Activated CD4-positive, alpha-beta T cell treated with anti-CD3 and anti-CD28 coated beads for 36 hours (primary cell): ENCODE results near the gene UTS2R. TPM values are rescaled to one million over a fixed set of nuclear protein-coding genes. Genes with fewer than 3 reads are reported as not detected.

ENCODE experiments used
- ATAC-seq: fragments of 200-7000 bp; cut with Tn5 transposase; one replicate; pipeline ENCODE4 v1.10.0; 2021; ENCODE audit warnings: mild to moderate bottlenecking, moderate library complexity
- CTCF ChIA-PET: fragments of 350-600 bp; sonication (Branson Sonifier 250); formaldehyde crosslinking; loops from one replicate; lab custom pipeline; 2021; ENCODE audit warnings: antibody characterized with exemption; lab: Charles Lee
- POLR2A ChIA-PET: fragments of 350-600 bp; sonication (Branson Sonifier 250); formaldehyde crosslinking; loops from one replicate; lab custom pipeline; 2021; ENCODE audit warnings: antibody characterized with exemption, inconsistent platforms; lab: Charles Lee
- DNase-seq: peaks from one replicate; pipeline ENCODE4 v3.0.0-alpha.2; 2020
- H3K27ac Mint-ChIP-seq: one replicate; pipeline ENCODE4 v1.8.0; 2021; ENCODE audit warnings: mixed read lengths
- H3K27me3 Mint-ChIP-seq: one replicate; pipeline ENCODE4 v1.8.0; 2021; ENCODE audit warnings: mixed read lengths
- H3K36me3 Mint-ChIP-seq: one replicate; pipeline ENCODE4 v1.8.0; 2021; ENCODE audit warnings: low read depth, mixed read lengths
- H3K4me1 Mint-ChIP-seq: one replicate; pipeline ENCODE4 v1.8.0; 2021; ENCODE audit warnings: mixed read lengths
- H3K4me3 Mint-ChIP-seq: one replicate; pipeline ENCODE4 v1.8.0; 2021; ENCODE audit warnings: mild to moderate bottlenecking, moderate library complexity, mixed read lengths
- H3K9me3 Mint-ChIP-seq: one replicate; pipeline ENCODE4 v1.8.0; 2021; ENCODE audit warnings: low read depth, mixed read lengths
- intact Hi-C, 2 experiments: fragments of 100-400 bp; cut with DNase I in 1 of 2; cut with micrococcal nuclease in 1 of 2; formaldehyde crosslinking; loops; one replicate each; pipeline versions ENCODE4 v1.14.2 to v1.15.1; 2022 to 2024; cut with DNase I, micrococcal nuclease
- total RNA-seq, 2 experiments: library from RNA; stranded (reverse); gene quantifications; one replicate each; pipeline ENCODE4 v1.2.3, GENCODE V29; 2021

UTS2R gene
- total RNA-seq = not detected

GRCh38 chr17:82371333-82372248, at the start of gene UTS2R:
TSS of gene UTS2R (plus strand) at chr17:82371765. CDS start at chr17:82374325, 2,560 bp downstream.
- Mint-ChIP-seq H3K4me1 (peaks cover 15% of the 10 kb centered on the region), H3K27me3 (peaks cover 42% of the 10 kb centered on the region), H3K4me3 (peak within 1 kb of the TSS; percentile 7), H3K9me3 (no peaks in the 10 kb centered on the region), H3K27ac (no peak within 1 kb of the TSS), H3K36me3 (no peaks in the 10 kb centered on the region)
- intact Hi-C loops = no loop called here
- CTCF ChIA-PET = interaction anchor here (0.8 to 1.3 kb wide), 3 partner anchors 20 to 130 kb away, joined by 3 to 4 read pairs (median 3); no protein-coding TSS in a partner anchor
- POLR2A ChIA-PET = no interaction called here
- no peak for DNase-seq
- no peak for ATAC-seq

- ATAC-seq (peak; percentile 9), DNase-seq (peak; percentile 62)
- intact Hi-C loops = loop anchor here (1.0 to 10.0 kb wide), 9 partner anchors 16 to 287 kb away; partner anchors contain the start of genes CSNK1D (in 1 of the 2), DCXR (in 1 of the 2) and RAC3 (in 1 of the 2)
- Mint-ChIP-seq H3K36me3 (peaks cover 33% of the 10 kb centered on the region), H3K4me1 (peaks cover 25% of the 10 kb centered on the region), H3K27ac (no peak overlapping the region), H3K4me3 (no peak overlapping the region), H3K27me3 (no peaks in the 10 kb centered on the region), H3K9me3 (no peaks in the 10 kb centered on the region)
- CTCF ChIA-PET = interaction anchor here (0.7 to 1.9 kb wide), 7 partner anchors 11 to 80 kb away, joined by 3 to 11 read pairs (median 3); partner anchors contain the start of gene SECTM1
- POLR2A ChIA-PET = interaction anchor here (0.7 to 3.2 kb wide), 5 partner anchors 9 to 24 kb away, joined by 3 to 62 read pairs (median 6); partner anchors contain the start of gene SECTM1
Measured at GRCh38 chr17:82321947-82322466, 49.6 kb upstream of the UTS2R start.

GRCh38 chr17:82322526-82323453, 48.8 kb upstream of the UTS2R start:
- ChIA-PET POLR2A (interaction anchor here (0.7 to 3.2 kb wide), 5 partner anchors 8 to 51 kb away, joined by 3 to 62 read pairs (median 3); no protein-coding TSS in a partner anchor), CTCF (interaction anchor here (0.7 to 1.9 kb wide), 5 partner anchors 10 to 81 kb away, joined by 3 to 11 read pairs (median 3); partner anchors contain the start of gene SECTM1)
- Mint-ChIP-seq H3K9me3 (no peaks in the 10 kb centered on the region), H3K4me3 (no peak overlapping the region), H3K4me1 (peaks cover 25% of the 10 kb centered on the region), H3K27ac (peak overlapping the region; percentile 37), H3K27me3 (no peaks in the 10 kb centered on the region), H3K36me3 (peaks cover 33% of the 10 kb centered on the region)
- intact Hi-C loops = loop anchor here in 1 of 2 experiments (10.0 kb wide), 1 partner anchor 288 kb away; the partner anchor contains the start of genes DCXR and RAC3
- no peak for ATAC-seq
- peak; percentile 9 for DNase-seq

- peak; percentile 30 for DNase-seq
- peaks cover 25% of the 10 kb centered on the region for H3K4me1 Mint-ChIP-seq
- H3K27ac Mint-ChIP-seq = peak overlapping the region; percentile 77
- no peaks in the 10 kb centered on the region for H3K27me3 Mint-ChIP-seq
- no peaks in the 10 kb centered on the region for H3K9me3 Mint-ChIP-seq
- POLR2A ChIA-PET = interaction anchor here (1.1 kb wide), 1 partner anchor 52 kb away, joined by 3 read pairs; no protein-coding TSS in a partner anchor
- intact Hi-C loops = loop anchor here in 1 of 2 experiments (10.0 kb wide), 1 partner anchor 289 kb away; the partner anchor contains the start of genes DCXR and RAC3
- ATAC-seq = no peak
- no peak overlapping the region for H3K4me3 Mint-ChIP-seq
- peaks cover 33% of the 10 kb centered on the region for H3K36me3 Mint-ChIP-seq
- CTCF ChIA-PET = no interaction called here
Measured at GRCh38 chr17:82323514-82324234, 47.9 kb upstream of the UTS2R start.

GRCh38 chr17:82324566-82325285, 46.8 kb upstream of the UTS2R start:
- ATAC-seq (peak; percentile 14), DNase-seq (peak; percentile 66)
- H3K9me3 Mint-ChIP-seq = no peaks in the 10 kb centered on the region
- intact Hi-C loops = loop anchor here in 1 of 2 experiments (10.0 kb wide), 1 partner anchor 290 kb away; the partner anchor contains the start of genes DCXR and RAC3
- CTCF ChIA-PET = interaction anchor here (0.6 kb wide), 1 partner anchor 879 kb away, joined by 3 read pairs; no protein-coding TSS in a partner anchor
- H3K4me3 Mint-ChIP-seq = no peak overlapping the region
- H3K4me1 Mint-ChIP-seq = peaks cover 25% of the 10 kb centered on the region
- POLR2A ChIA-PET = interaction anchor here (0.6 kb wide), 1 partner anchor 205 kb away, joined by 4 read pairs; no protein-coding TSS in a partner anchor
- peak overlapping the region; percentile 45 for H3K27ac Mint-ChIP-seq
- no peaks in the 10 kb centered on the region for H3K27me3 Mint-ChIP-seq
- H3K36me3 Mint-ChIP-seq = peaks cover 33% of the 10 kb centered on the region

GRCh38 chr17:82325286-82326180, 46.0 kb upstream of the UTS2R start:
- ChIA-PET CTCF (interaction anchor here (0.6 kb wide), 1 partner anchor 878 kb away, joined by 3 read pairs; no protein-coding TSS in a partner anchor), POLR2A (interaction anchor here (0.6 to 0.7 kb wide), 3 partner anchors 53 to 205 kb away, joined by 3 to 4 read pairs (median 3); no protein-coding TSS in a partner anchor)
- Mint-ChIP-seq H3K27ac (peak overlapping the region; percentile 45), H3K9me3 (no peaks in the 10 kb centered on the region), H3K36me3 (peaks cover 33% of the 10 kb centered on the region), H3K4me3 (no peak overlapping the region), H3K4me1 (peaks cover 25% of the 10 kb centered on the region), H3K27me3 (no peaks in the 10 kb centered on the region)
- ATAC-seq (peak; percentile 3), DNase-seq (no peak)
- intact Hi-C loops = loop anchor here in 1 of 2 experiments (10.0 kb wide), 1 partner anchor 291 kb away; the partner anchor contains the start of genes DCXR and RAC3

GRCh38 chr17:82327289-82327688, 44.3 kb upstream of the UTS2R start:
- POLR2A ChIA-PET = no interaction called here
- Mint-ChIP-seq H3K4me1 (peaks cover 22% of the 10 kb centered on the region), H3K4me3 (no peak overlapping the region), H3K9me3 (no peaks in the 10 kb centered on the region), H3K27ac (no peak overlapping the region), H3K36me3 (peaks cover 24% of the 10 kb centered on the region), H3K27me3 (no peaks in the 10 kb centered on the region)
- ATAC-seq (no peak), DNase-seq (no peak)
- intact Hi-C loops = loop anchor here in 1 of 2 experiments (10.0 kb wide), 1 partner anchor 292 kb away; the partner anchor contains the start of genes DCXR and RAC3
- CTCF ChIA-PET = interaction anchor here (0.9 kb wide), 1 partner anchor 368 kb away, joined by 3 read pairs; no protein-coding TSS in a partner anchor

- ChIA-PET CTCF (interaction anchor here (0.9 kb wide), 1 partner anchor 368 kb away, joined by 3 read pairs; no protein-coding TSS in a partner anchor), POLR2A (no interaction called here)
- H3K27me3 Mint-ChIP-seq = peaks cover 1% of the 10 kb centered on the region
- DNase-seq (no peak), ATAC-seq (no peak)
- H3K4me1 Mint-ChIP-seq = peaks cover 24% of the 10 kb centered on the region
- peaks cover 21% of the 10 kb centered on the region for H3K36me3 Mint-ChIP-seq
- no peak overlapping the region for H3K27ac Mint-ChIP-seq
- no peaks in the 10 kb centered on the region for H3K9me3 Mint-ChIP-seq
- no peak overlapping the region for H3K4me3 Mint-ChIP-seq
- intact Hi-C loops = loop anchor here in 1 of 2 experiments (10.0 kb wide), 1 partner anchor 293 kb away; the partner anchor contains the start of genes DCXR and RAC3
Measured at GRCh38 chr17:82327757-82328140, 43.8 kb upstream of the UTS2R start.
